ENCODE results near the gene STIMATE.

Gene STIMATE

DNA sequence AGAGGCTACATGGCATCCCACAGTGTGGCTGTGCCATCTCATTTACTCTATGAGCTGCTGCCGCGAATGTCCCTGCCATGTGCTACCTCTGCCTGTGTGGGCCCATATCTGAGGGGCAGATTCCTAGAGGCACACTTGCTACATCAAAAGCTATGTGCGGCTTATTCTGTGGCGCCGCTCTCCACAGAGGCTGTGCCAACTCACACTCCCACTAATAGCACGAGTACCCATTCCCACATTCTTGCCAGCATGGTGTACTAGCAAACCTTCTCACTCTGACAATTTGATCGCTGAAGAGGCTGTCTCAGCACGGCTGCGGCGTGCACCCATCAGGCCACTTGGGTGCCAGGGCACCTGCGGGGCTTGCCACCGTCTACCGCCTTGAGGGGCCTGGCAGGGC, 31.4 kb downstream of the STIMATE start:
- DNase-seq: no peak

DNA sequence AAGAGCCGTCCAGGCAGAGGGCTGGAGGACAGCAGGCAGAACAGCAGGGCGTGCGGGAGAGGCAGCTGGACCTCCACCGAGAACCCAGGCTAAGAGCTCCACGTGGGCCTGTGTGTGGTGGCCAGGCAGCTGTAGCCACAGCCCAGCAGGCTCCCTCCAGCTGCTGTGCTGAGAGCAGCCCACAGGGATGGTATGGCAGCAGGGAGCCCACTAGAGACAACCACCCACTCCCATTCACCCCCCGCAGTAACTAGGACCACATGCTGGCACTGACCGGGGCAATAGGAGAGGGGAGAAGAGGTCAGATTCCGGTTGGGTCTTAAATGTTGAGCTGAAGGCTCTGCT, 37.0 kb downstream of the STIMATE start:
- no peak for DNase-seq

GRCh38 chr3:52859686-52860423, 37.5 kb downstream of the STIMATE start:
- no peak for DNase-seq

GRCh38 chr3:52857864-52858263, 39.5 kb downstream of the STIMATE start:
- DNase-seq: no peak

GRCh38 chr3:52857133-52857532, 40.2 kb downstream of the STIMATE start:
- DNase-seq: no peak

DNA sequence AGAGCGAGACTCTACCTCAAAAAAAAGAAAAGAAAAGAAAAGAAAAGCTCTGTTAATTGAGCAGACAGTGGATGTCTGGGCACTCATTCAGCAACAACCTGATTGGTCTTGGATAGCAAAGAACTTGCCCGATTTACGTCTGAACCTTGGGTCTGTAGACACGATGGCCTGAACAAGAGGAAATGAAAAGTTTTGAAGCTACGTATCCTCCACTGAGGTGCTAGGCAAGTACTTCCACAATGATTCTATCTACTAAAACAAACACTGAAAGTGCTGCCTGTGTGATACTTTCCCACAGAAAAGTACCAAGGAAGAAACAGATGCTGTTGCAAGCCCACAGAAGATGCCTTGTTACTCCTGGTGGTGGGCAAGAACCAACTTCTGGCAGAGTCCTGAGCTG, 40.7 kb downstream of the STIMATE start:
- DNase-seq: no peak

DNA sequence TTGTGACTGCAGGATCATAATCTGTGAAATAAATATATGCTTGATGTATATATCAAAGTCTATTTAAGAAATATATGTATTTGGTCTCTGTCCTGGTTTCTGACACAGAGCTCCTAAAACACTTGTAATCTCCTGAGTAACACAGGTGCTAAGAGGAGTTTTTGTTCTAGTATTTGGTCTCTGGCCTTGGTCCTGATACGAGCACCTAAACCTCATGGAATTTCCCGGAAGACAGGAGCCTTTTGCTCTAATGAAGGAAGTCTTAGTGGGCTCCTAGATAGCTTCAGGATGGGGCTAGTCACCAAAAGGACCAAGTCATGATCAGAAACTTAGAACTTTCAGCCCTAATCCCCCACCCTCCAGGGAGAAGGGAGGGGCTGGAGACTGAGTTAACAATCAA, 43.3 kb downstream of the STIMATE start:
- DNase-seq: no peak

DNA sequence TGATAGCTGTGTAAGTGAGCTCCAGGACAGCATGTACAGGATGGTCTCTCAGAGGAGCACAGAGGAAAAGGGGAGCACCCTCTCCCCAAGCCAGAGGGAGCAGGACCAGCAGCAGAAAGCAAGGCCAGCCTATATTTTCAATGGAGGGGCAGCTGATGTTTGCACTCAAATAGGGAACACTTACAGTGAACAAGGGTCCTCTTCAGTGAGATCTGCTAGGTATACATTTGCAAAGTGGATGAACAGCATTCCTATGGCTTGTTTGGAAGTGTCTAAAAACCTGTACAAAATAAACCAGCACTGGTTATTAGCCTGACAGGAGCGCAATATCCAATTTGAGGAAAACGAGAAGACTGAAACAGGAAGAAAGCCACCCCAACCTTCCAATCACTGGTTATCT, 44.9 kb downstream of the STIMATE start:
- no peak for DNase-seq

DNA sequence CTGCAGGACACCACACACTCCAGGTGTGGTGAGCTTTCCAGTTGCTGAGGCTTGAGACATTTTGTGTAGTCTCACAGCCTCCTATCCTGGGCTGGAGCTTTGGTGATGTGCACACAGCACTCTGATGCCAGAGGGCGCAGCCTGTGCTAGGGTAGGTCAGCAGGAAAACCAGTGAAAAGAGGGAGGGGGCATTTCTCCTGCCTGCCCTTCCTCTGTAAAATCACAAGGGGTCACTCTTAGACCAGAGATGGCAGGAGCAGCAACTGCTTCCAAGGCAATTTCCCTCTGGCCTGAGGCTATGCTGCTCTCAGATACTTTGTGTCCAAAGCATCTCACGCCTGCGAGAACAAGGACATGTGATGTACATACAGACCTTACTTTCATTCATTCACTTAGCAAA, 46.0 kb downstream of the STIMATE start:
- peak; percentile 93 for DNase-seq

- no peak for DNase-seq
Measured at GRCh38 chr3:52849656-52850055, 47.7 kb downstream of the STIMATE start.

DNA sequence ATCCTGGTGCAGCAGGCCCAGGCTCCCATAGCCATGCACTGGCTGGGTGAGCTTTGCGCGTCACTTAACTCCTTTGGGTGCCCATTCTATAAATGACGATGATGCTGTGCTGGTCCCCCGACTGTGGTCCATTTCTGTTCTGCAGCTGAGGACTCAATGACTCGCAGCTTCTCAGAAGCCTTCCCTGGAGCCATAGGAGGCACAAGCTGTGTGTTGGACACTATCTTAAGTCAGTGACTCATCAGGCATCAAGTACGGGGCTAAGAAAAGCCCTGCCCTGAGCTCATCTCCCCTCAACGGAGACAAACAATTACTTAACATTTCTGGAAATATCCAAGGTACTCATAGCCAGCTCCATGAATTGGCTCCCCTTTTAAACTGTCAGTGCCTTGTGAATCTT, 48.7 kb downstream of the STIMATE start:
- DNase-seq: no peak

GRCh38 chr3:52847726-52848125, 49.6 kb downstream of the STIMATE start:
- no peak for DNase-seq

DNA sequence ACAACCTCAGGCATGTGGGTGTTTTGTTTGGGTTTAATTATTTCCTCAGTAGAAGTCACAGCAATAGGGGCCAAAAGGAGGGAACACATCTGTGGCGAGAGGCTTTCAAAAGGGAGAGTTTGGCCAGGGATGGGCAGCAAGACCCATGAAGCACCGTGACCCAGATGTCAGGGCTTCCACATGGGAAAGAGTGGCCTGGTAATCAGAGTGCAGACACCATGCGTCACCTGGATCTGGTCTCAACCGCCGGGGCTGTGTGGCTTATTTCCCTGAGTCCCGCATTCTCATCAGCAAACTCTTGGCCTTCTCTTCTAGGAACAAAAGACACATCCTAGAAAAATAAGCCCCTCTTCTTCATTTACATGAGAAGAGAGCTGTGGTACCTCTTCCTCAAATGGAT, 50.1 kb downstream of the STIMATE start:
- DNase-seq: no peak

GRCh38 chr3:52846432-52846965, 50.8 kb downstream of the STIMATE start:
- DNase-seq: no peak

DNA sequence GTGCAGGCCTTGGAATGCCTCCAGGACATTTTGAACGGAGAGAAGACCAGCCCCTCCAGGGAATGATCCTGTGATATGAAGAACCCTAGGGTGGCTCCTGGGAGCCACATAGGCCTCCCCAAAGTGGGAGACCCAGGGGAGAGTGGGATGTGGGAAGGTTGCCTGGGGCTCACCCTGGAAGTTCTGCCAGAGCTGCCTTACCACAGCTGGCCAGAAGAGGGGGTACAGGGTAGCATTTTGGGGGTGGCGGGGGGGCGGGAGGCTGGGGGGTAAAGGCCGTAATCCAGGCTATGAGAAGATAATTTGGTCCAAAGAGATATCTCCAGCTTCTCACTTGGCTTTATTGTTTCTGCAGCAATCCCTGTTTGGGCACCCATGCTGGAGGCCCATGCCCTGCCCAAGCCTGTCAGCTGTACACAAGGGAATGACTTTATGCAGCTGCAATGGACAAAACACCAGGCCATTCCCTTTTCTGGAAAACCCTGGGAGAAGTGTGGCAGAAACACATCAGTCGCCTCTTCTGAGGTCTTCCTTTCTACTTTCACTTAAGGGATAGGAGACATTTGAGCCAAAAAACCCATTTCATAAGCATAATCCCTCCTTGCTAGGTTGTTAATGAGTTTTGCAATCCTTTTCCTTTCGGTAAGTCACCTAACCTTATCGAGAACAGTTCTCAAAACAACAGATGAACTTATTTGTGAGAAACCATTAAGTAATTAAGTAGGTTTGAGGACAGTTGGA, 51.5 kb downstream of the STIMATE start:
- DNase-seq: no peak

DNA sequence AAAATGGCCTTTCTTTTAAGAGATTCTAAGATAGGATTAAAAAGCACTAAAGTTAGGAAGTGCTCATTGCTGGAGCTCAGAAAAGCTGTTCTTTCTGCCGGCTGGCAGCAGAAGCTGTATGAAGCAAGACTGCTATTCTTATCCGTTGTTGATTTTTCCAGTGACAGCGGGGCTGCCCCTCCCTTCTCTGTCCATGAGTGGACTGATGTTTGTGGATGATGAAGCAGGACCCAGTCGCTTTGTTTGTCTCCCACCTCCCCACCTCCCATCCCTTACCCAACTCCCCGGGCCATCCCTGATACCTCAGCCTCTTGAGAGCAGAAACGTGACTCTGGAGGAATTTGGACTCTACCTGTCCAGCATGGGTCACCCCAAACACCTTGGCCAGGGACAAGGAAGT, 52.2 kb downstream of the STIMATE start:
- no peak for DNase-seq

- no peak for DNase-seq
Measured at GRCh38 chr3:52844290-52844975, 52.9 kb downstream of the STIMATE start.

GRCh38 chr3:52843881-52844280, 53.5 kb downstream of the STIMATE start:
- no peak for DNase-seq

DNA sequence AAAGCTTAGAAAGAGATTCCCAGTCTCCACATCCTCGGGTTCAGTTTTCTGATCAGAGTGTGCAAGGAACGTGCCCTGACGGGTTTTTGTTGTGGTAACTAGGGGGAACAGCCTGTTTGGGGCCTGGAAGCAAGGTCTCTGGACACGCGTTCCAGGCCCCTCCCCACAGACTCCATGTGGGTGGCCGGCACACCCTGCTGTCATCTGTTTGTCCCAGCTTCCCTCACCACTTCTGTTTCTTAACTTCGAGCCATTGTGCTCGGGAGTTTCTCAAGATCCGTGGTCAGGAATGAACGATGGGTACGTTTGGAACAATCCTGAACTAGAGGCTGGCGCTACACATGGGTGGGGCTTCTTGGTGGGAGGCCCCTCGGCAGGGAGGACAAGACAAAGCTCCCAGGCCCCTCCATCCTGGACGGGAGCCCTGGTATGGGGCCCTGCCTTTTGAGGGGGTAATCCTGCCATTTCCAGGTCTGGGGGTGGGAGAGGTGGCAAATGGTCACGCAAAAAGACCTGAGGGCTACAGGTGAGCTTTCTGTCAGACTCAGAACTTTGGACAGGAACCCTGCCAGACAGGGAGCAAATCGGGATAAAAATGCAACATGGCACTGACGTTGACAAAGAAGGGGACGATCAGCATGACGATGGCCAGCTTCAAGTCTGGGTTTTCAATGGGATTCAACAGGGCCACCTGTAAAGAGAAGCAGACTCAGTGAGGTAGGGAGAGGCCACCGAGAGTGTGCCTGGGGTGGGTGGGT, 54.1 kb downstream of the STIMATE start:
- no peak for DNase-seq

DNA sequence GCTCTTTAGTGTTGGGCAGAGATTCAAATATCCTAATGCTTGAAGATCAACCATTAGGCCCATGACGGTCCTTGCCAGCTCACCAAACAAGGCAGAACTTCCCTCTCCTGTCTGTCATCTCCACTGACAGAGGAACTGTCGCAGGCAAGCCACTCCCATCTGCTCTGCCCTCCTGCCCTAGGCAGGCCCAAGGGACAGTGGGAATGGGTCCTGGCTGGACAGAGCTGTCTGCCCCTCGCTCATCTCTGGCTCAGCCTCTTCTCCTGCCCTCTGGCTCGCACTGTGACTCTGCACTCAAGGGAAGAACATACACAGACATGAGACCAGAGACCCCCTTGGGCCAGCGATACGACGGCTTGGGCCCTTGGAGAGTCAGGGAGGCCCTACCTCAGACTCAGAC, 54.9 kb downstream of the STIMATE start:
- no peak for DNase-seq

DNA sequence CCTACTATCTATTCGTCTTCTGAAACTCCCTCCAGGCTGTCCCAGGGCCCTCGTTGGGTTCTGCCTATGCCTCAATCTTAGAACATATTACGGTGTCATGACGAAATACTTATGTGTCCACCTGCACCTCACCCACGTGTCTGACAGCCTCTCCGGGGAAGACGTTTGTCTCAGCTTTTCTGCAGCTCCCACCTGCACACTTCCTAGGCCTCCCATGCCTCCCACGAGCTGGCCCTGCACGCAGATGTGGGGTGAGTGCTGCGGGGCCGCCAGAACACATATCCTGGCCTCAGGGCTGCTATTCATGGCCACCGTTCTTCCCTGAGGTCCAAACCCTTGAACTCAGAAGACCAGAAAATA, 55.4 kb downstream of the STIMATE start:
- no peak for DNase-seq

- no peak for DNase-seq
Measured at GRCh38 chr3:52841211-52841980, 56.0 kb downstream of the STIMATE start.
